Caco-2 (cell line): ENCODE data around the gene TFEB. TPM values are rescaled to one million over a fixed set of nuclear protein-coding genes. Genes with fewer than 3 reads are reported as not detected.

Experiments
- BruUV-seq: library from RNA; stranded (reverse); fragments of 400-500 nt; replicated peaks from 2 replicates; lab custom pipeline; 2021; lab: Mats Ljungman, UMichigan
- CTCF ChIA-PET: fragments of 300-600 bp; sonication (Branson Sonifier 250); formaldehyde crosslinking; loops from one replicate; lab custom pipeline; 2022; ENCODE audit warnings: antibody characterized with exemption; lab: Charles Lee
- POLR2A ChIA-PET: fragments of 300-600 bp; sonication (Branson Sonifier 250); formaldehyde crosslinking; loops from one replicate; lab custom pipeline; 2022; ENCODE audit warnings: antibody characterized with exemption; lab: Charles Lee
- DNase-seq, 2 experiments: peaks; one replicate each; pipeline versions ENCODE4 v3.0.0 to v3.0.0-alpha.2; 2020 to 2022
- H3K27me3 ChIP-seq: replicated peaks from 2 replicates; pipeline ENCODE4 v1.6.0; 2011; ENCODE audit warnings: low read length; ENCODE audit not compliant: control insufficient read depth, insufficient read depth
- H3K36me3 ChIP-seq: 2 replicates; pipeline ENCODE4 v1.5.1; 2011; ENCODE audit warnings: low read length; ENCODE audit not compliant: control insufficient read depth, insufficient read depth
- H3K4me1 ChIP-seq: fragments of 250-450 bp; sonication (Bioruptor Pico); 2 replicates; pipeline ENCODE4 v1.5.1; 2020; ENCODE audit warnings: mild to moderate bottlenecking
- H3K4me3 ChIP-seq: 2 replicates; pipeline ENCODE4 v1.5.1; 2011; ENCODE audit warnings: low read depth, mild to moderate bottlenecking, control low read depth, low read length
- H3K9me3 ChIP-seq: fragments of 250-450 bp; sonication (Bioruptor Pico); 2 replicates; pipeline ENCODE4 v1.5.1; 2020; ENCODE audit warnings: mild to moderate bottlenecking, moderate library complexity
- H3K27ac Mint-ChIP-seq: one replicate; pipeline ENCODE4 v1.8.0; 2022; ENCODE audit warnings: mixed read lengths; ENCODE audit not compliant: unreplicated experiment
- H3K27me3 Mint-ChIP-seq: one replicate; pipeline ENCODE4 v1.8.0; 2022; ENCODE audit warnings: mixed read lengths; ENCODE audit not compliant: insufficient read depth, unreplicated experiment
- H3K36me3 Mint-ChIP-seq: one replicate; pipeline ENCODE4 v1.8.0; 2022; ENCODE audit warnings: mild to moderate bottlenecking, mixed read lengths; ENCODE audit not compliant: insufficient read depth, unreplicated experiment
- H3K4me1 Mint-ChIP-seq: one replicate; pipeline ENCODE4 v1.8.0; 2022; ENCODE audit warnings: low read depth, mixed read lengths; ENCODE audit not compliant: unreplicated experiment
- H3K4me3 Mint-ChIP-seq: one replicate; pipeline ENCODE4 v1.8.0; 2022; ENCODE audit warnings: mild to moderate bottlenecking, moderate library complexity, mixed read lengths; ENCODE audit not compliant: unreplicated experiment
- H3K9me3 Mint-ChIP-seq: one replicate; pipeline ENCODE4 v1.8.0; 2022; ENCODE audit warnings: mixed read lengths; ENCODE audit not compliant: unreplicated experiment
- intact Hi-C: fragments of 100-400 bp; cut with micrococcal nuclease; formaldehyde crosslinking; loops from one replicate; pipeline ENCODE4 v1.10.0; 2022; ENCODE audit not compliant: unreplicated experiment
- total RNA-seq: library from RNA; stranded (reverse); gene quantifications from 2 replicates; pipeline ENCODE4 v1.2.3, GENCODE V29; 2022
- TF ChIP-seq, protein P1 (sequence below), 2 experiments: fragments of 200-600 bp in 1 of 2; IDR thresholded peaks; 1 replicate in 1 of 2; 2 replicates in 1 of 2; pipeline versions ENCODE4 v1.5.1 to v1.8.0; 2011 to 2022; ENCODE audit warnings: antibody characterized with exemption in 1 of 2, control low read depth in 1 of 2, inconsistent platforms in 1 of 2, low read depth in 1 of 2, low read length in 1 of 2, mild to moderate bottlenecking in 1 of 2, moderate library complexity in 1 of 2; ENCODE audit not compliant: insufficient read depth in 1 of 2, severe bottlenecking in 1 of 2, unreplicated experiment in 1 of 2

Gene TFEB
- total RNA-seq, 1 experiment from 2014 or later, result 3.8 TPM

DNA sequence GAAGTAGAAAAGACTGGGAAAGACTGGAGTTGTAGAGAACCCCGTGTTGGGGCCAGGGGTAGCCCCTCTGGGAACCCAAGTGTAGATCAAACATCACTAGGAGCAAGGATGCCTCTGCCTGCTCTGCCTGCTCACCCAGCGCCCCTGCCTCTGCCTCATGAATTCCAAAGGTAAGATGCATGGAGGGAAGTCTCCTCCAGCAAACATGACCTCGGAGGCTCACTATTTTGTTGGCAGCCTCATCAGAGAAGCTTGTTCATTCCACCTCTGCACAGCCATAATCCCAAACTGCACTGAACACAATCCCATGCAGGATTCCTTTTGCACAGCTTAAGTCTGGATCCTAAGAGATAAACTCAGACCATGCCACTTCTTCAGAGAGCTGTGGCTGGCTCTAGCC lies 39.4 kb upstream of the TFEB start:
- Histone ChIP-seq H3K4me3 (no peak overlapping the region), H3K36me3 (peaks cover 5% of the 10 kb centered on the region), H3K9me3 (no peaks in the 10 kb centered on the region), H3K4me1 (no peaks in the 10 kb centered on the region), H3K27me3 (no peaks in the 10 kb centered on the region)
- Mint-ChIP-seq H3K27me3 (no peaks in the 10 kb centered on the region), H3K36me3 (peaks cover 11% of the 10 kb centered on the region), H3K9me3 (no peaks in the 10 kb centered on the region), H3K4me1 (no peaks in the 10 kb centered on the region), H3K4me3 (no peak overlapping the region), H3K27ac (no peak overlapping the region)
- intact Hi-C loops, result no loop called here
- TF ChIP-seq, protein P1, sequence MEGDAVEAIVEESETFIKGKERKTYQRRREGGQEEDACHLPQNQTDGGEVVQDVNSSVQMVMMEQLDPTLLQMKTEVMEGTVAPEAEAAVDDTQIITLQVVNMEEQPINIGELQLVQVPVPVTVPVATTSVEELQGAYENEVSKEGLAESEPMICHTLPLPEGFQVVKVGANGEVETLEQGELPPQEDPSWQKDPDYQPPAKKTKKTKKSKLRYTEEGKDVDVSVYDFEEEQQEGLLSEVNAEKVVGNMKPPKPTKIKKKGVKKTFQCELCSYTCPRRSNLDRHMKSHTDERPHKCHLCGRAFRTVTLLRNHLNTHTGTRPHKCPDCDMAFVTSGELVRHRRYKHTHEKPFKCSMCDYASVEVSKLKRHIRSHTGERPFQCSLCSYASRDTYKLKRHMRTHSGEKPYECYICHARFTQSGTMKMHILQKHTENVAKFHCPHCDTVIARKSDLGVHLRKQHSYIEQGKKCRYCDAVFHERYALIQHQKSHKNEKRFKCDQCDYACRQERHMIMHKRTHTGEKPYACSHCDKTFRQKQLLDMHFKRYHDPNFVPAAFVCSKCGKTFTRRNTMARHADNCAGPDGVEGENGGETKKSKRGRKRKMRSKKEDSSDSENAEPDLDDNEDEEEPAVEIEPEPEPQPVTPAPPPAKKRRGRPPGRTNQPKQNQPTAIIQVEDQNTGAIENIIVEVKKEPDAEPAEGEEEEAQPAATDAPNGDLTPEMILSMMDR (IDR thresholded peaks at IDR 0.05; ENCODE audit: insufficient read depth in 1 of 2, low read depth in 1 of 2, low read length in 1 of 2, severe bottlenecking in 1 of 2, unreplicated experiment in 1 of 2), result no peak
- ChIA-PET CTCF (interaction anchor here (0.7 to 2.3 kb wide), 4 partner anchors 12 to 62 kb away, joined by 3 to 11 read pairs (median 5); partner anchors contain the start of gene TOMM6), POLR2A (no interaction called here)
- no peak for DNase-seq
- no TSS peak for BruUV-seq

DNA sequence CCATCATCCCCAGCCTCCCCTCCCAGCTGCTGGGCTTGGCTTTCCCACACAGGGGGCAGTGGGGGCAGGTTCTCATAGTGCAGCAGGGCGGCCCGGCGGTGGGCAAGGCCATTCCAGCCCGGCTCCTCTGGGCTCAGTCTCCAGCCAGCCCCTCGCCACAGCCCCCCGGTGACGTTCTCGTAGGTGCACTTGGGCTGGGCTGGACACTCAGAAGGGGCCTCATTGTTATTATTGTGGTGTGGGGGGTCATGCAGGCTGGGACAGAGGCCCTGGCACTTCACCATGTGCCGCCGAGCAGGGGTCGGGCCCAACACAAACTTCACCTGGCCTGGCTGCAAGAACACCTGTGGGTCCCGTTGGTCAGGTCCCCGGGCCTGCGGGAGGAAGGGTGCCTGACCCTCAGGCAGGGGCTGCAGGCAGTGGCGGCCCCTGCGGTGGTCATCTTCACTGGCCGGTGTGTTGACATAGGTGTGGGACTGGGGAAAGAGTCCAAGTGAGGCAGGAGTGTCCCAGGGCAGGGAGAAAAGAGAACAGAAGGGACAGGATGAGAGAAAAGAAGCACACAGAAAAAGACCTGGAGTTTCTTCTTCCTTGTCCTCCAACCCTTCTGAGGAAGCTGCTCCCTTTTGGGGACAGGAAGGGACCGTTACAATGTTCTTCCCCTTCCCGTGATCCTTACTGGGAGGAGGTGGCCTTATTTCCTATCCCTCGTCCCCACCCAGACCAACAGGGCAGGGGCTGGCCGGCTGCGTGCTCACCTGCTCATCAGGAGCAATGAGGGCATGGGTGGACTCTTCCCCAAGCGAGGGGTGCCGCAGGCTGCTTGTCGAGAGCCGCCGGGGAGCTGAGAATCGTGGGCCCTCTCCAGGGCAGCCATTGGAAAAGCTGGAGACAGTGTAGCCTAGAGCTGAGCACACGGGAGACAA lies 35.9 kb upstream of the TFEB start:
- Mint-ChIP-seq H3K27ac (no peak overlapping the region), H3K9me3 (no peaks in the 10 kb centered on the region), H3K36me3 (peaks cover 17% of the 10 kb centered on the region), H3K4me3 (no peak overlapping the region), H3K27me3 (no peaks in the 10 kb centered on the region), H3K4me1 (peaks cover 6% of the 10 kb centered on the region)
- Histone ChIP-seq H3K9me3 (no peaks in the 10 kb centered on the region), H3K4me1 (peaks cover 31% of the 10 kb centered on the region), H3K27me3 (no peaks in the 10 kb centered on the region), H3K36me3 (peaks cover 2% of the 10 kb centered on the region; the same call in 1 of the 2 replicates), H3K4me3 (no peak overlapping the region)
- ChIA-PET CTCF (no interaction called here), POLR2A (no interaction called here)
- no peak for DNase-seq
- intact Hi-C loops, result no loop called here
- no TSS peak for BruUV-seq
- TF ChIP-seq, protein P1 (IDR thresholded peaks at IDR 0.05; ENCODE audit: insufficient read depth in 1 of 2, low read depth in 1 of 2, low read length in 1 of 2, severe bottlenecking in 1 of 2, unreplicated experiment in 1 of 2), result no peak

DNA sequence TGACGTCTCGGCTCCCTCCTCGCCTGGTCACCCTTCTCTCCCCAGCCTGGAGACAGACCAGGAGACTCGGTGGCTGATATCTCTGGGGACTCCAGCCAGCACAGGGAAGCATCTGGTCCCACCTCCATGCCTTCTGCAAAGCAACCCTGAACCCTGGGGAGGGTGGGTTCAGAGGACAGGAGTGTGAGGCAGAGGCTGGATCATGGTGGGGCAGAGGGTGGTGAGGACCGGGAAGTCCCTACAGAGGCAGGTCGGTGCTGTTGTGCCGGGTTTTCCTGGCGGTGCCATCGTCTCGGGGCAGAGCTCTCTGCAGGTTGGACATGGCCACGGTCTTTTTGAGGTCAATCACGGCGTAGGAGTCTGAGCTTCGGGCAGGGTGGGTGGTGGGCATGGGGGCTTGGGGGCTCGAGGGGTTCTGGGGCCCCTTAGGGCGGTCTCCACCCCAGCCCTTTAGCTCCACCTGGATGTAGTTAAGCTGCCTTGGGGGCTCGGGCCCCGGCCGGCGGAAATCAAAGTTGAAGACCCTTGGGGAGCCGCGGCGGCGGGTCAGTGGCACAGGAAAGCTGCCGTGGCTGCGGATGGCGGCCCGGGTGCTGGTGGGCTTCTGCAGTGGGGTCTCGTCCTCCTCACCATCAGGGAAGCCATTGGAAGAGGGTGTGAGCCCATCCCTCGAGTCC lies 35.1 kb upstream of the TFEB start:
- Mint-ChIP-seq H3K9me3 (no peaks in the 10 kb centered on the region), H3K27me3 (no peaks in the 10 kb centered on the region), H3K4me1 (peaks cover 6% of the 10 kb centered on the region), H3K27ac (no peak overlapping the region), H3K36me3 (peaks cover 17% of the 10 kb centered on the region), H3K4me3 (no peak overlapping the region)
- Histone ChIP-seq H3K9me3 (no peaks in the 10 kb centered on the region), H3K36me3 (peaks cover 2% of the 10 kb centered on the region; the same call in 1 of the 2 replicates), H3K4me3 (no peak overlapping the region), H3K4me1 (peaks cover 32% of the 10 kb centered on the region), H3K27me3 (no peaks in the 10 kb centered on the region)
- ChIA-PET POLR2A (no interaction called here), CTCF (no interaction called here)
- intact Hi-C loops, result no loop called here
- DNase-seq, result no peak
- TF ChIP-seq, protein P1 (IDR thresholded peaks at IDR 0.05; ENCODE audit: insufficient read depth in 1 of 2, low read depth in 1 of 2, low read length in 1 of 2, severe bottlenecking in 1 of 2, unreplicated experiment in 1 of 2), result no peak
- BruUV-seq, result no TSS peak
